Fibroblast of lung (primary cell): Measurements from ENCODE around the gene PDE6A. TPM values are rescaled to one million over a fixed set of nuclear protein-coding genes. Genes with fewer than 3 reads are reported as not detected.

Experiments used
- DNase-seq, 2 donors: peaks; one replicate each; pipeline versions ENCODE4 v3.0.0 to v3.0.0-alpha.2; 2010; ENCODE audit warnings: low read depth in 2 of 2
- H2AFZ ChIP-seq: 2 replicates; pipeline ENCODE4 v1.5.1; 2012; ENCODE audit warnings: low read length, control low read depth, inconsistent platforms
- H3K27ac ChIP-seq: 2 replicates; pipeline ENCODE4 v1.5.1; 2011; ENCODE audit warnings: low read length, control low read depth; ENCODE audit not compliant: insufficient read depth
- H3K27me3 ChIP-seq: 2 replicates; pipeline ENCODE4 v1.5.1; 2011; ENCODE audit warnings: mild to moderate bottlenecking, low read length; ENCODE audit not compliant: control insufficient read depth, insufficient read depth
- H3K36me3 ChIP-seq: 2 replicates; pipeline ENCODE4 v1.5.1; 2011; ENCODE audit warnings: low read length; ENCODE audit not compliant: control insufficient read depth, insufficient read depth
- H3K4me1 ChIP-seq: 2 replicates; pipeline ENCODE4 v1.5.1; 2011; ENCODE audit warnings: low read length; ENCODE audit not compliant: control insufficient read depth, insufficient read depth; ENCODE audit errors: extremely low read depth
- H3K4me2 ChIP-seq: 2 replicates; pipeline ENCODE4 v1.5.1; 2011; ENCODE audit warnings: low read length, control low read depth; ENCODE audit not compliant: insufficient read depth; ENCODE audit errors: extremely low read depth
- H3K4me3 ChIP-seq, 4 experiments: fragments of 200-600 bp in 1 of 4; sonication (generic) in 1 of 4; replicated peaks in 1 of 4; 2 replicates each; pipeline ENCODE4 v1.5.1; 2011 to 2016; ENCODE audit warnings: low read length in 4 of 4, low read depth in 3 of 4, mild to moderate bottlenecking in 3 of 4, control low read depth in 2 of 4, inconsistent platforms in 1 of 4, mixed read lengths in 1 of 4; ENCODE audit not compliant: insufficient read depth in 1 of 4; ENCODE audit errors: control extremely low read depth in 1 of 4
- H3K79me2 ChIP-seq: 2 replicates; pipeline ENCODE4 v1.5.1; 2012; ENCODE audit warnings: mild to moderate bottlenecking, low read length, inconsistent platforms; ENCODE audit not compliant: control insufficient read depth, insufficient read depth
- H3K9ac ChIP-seq: 2 replicates; pipeline ENCODE4 v1.5.1; 2011; ENCODE audit warnings: mild to moderate bottlenecking, low read length, control low read depth; ENCODE audit not compliant: insufficient read depth
- H3K9me3 ChIP-seq: 2 replicates; pipeline ENCODE4 v1.5.1; 2012; ENCODE audit warnings: low read depth, low read length; ENCODE audit not compliant: control insufficient read depth, insufficient read depth
- H4K20me1 ChIP-seq: 2 replicates; pipeline ENCODE4 v1.5.1; 2011; ENCODE audit warnings: low read length; ENCODE audit not compliant: control insufficient read depth, insufficient read depth; ENCODE audit errors: extremely low read depth
- EZH2 ChIP-seq: IDR thresholded peaks from 2 replicates; pipeline ENCODE4 v1.5.1; 2012; ENCODE audit warnings: low read length, control low read depth, mild to moderate bottlenecking; ENCODE audit errors: missing control alignments
- polyA plus RNA-seq, 2 donors: library from polyadenylated mRNA; depleted of rRNA in 1 of 2; stranded (reverse) in 1 of 2; unstranded in 1 of 2; fragments of >200 nt; gene quantifications; 2 replicates each; pipeline ENCODE4 v1.2.1, GENCODE V29; 2011 to 2012; ENCODE audit warnings: missing spikeins in 1 of 2
- total RNA-seq: library from RNA; depleted of rRNA; stranded (reverse); fragments of >200 nt; gene quantifications from 2 replicates; pipeline ENCODE4 v1.2.1, GENCODE V29; 2014
- TF ChIP-seq, protein P1 (sequence below), 2 donors: IDR thresholded peaks in 1 of 2; conservative IDR thresholded peaks in 1 of 2; 1 replicate in 1 of 2; 2 replicates in 1 of 2; pipeline ENCODE4 v1.5.1; 2011 to 2012; ENCODE audit warnings: low read length in 2 of 2, control low read depth in 1 of 2, inconsistent platforms in 1 of 2, low read depth in 1 of 2, mild to moderate bottlenecking in 1 of 2

Gene PDE6A
- total and polyA plus RNA-seq, 2 donors (not counting 1 experiment from before 2014, with no cell fraction given), result under 0.01 TPM; not detected in 1

DNA sequence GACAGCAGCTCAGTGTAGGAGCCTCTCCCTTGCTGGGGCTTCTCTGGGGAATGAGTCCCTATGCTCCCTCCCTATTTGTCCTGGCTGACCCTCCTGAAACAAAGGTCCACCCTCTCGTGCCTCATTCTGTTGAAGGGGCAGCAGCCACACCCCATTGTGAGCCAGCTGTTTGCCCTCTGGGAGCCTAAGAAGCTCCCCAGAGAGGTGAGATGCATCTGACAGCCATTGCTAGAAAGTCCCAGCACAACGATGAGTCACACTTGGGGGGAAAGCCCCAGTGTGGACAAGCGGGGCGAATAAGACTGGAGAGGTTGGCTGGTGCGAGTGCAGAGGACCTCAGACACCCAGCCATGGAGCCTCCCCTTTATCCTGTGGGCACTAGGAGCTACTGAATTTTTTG is 113.1 kb downstream of the PDE6A start:
- peak in 1 of 2 donors; percentile 29 for DNase-seq
- Histone ChIP-seq H3K4me1 (no peaks in the 10 kb centered on the region), H3K79me2 (no peaks in the 10 kb centered on the region), H3K36me3 (no peaks in the 10 kb centered on the region), H3K9me3 (no peaks in the 10 kb centered on the region), H2AFZ (no peak overlapping the region), H3K27me3 (no peaks in the 10 kb centered on the region), H3K9ac (no peak overlapping the region), H3K27ac (no peak overlapping the region), H4K20me1 (no peaks in the 10 kb centered on the region), H3K4me3 (no peak overlapping the region), H3K4me2 (no peak overlapping the region)
- TF ChIP-seq, protein P1, sequence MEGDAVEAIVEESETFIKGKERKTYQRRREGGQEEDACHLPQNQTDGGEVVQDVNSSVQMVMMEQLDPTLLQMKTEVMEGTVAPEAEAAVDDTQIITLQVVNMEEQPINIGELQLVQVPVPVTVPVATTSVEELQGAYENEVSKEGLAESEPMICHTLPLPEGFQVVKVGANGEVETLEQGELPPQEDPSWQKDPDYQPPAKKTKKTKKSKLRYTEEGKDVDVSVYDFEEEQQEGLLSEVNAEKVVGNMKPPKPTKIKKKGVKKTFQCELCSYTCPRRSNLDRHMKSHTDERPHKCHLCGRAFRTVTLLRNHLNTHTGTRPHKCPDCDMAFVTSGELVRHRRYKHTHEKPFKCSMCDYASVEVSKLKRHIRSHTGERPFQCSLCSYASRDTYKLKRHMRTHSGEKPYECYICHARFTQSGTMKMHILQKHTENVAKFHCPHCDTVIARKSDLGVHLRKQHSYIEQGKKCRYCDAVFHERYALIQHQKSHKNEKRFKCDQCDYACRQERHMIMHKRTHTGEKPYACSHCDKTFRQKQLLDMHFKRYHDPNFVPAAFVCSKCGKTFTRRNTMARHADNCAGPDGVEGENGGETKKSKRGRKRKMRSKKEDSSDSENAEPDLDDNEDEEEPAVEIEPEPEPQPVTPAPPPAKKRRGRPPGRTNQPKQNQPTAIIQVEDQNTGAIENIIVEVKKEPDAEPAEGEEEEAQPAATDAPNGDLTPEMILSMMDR (conservative IDR thresholded peaks at IDR 0.05 in 1 of 2, IDR thresholded peaks at IDR 0.05 in 1 of 2; ENCODE audit: low read depth in 1 of 2, low read length in 2 of 2), result no peak
- no peak for TF ChIP-seq EZH2

DNA sequence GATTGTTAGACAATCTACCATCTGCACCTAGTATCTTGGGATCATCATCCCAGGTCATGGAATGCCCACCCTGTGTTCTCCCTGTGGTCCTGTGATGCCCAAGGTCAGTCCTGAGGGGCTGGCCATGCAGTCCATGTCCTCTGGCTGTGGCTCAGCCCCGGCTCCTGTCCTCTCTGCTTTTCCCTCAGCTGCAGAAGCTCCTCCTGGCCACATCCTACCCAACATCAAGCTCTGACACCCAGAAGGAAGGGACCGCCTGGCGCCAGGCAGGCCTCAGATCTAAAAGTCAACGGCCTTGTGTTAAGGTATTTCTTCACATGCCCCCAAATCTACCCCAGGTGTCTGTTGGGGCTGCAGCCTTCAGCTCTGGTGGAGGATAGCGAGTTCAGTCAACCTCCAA is 114.0 kb downstream of the PDE6A start:
- H3K4me3 ChIP-seq, result no peak overlapping the region
- no peak overlapping the region for H3K4me2 ChIP-seq
- peaks cover 2% of the 10 kb centered on the region for H3K4me1 ChIP-seq
- H3K9me3 ChIP-seq, result no peaks in the 10 kb centered on the region
- H3K79me2 ChIP-seq, result no peaks in the 10 kb centered on the region
- H3K27me3 ChIP-seq, result no peaks in the 10 kb centered on the region
- no peak for DNase-seq
- H2AFZ ChIP-seq, result no peak overlapping the region
- H4K20me1 ChIP-seq, result no peaks in the 10 kb centered on the region
- H3K9ac ChIP-seq, result no peak overlapping the region
- TF ChIP-seq EZH2, result no peak
- TF ChIP-seq, protein P1 (conservative IDR thresholded peaks at IDR 0.05 in 1 of 2, IDR thresholded peaks at IDR 0.05 in 1 of 2; ENCODE audit: low read depth in 1 of 2, low read length in 2 of 2), result no peak
- H3K36me3 ChIP-seq, result no peaks in the 10 kb centered on the region
- no peak overlapping the region for H3K27ac ChIP-seq

DNA sequence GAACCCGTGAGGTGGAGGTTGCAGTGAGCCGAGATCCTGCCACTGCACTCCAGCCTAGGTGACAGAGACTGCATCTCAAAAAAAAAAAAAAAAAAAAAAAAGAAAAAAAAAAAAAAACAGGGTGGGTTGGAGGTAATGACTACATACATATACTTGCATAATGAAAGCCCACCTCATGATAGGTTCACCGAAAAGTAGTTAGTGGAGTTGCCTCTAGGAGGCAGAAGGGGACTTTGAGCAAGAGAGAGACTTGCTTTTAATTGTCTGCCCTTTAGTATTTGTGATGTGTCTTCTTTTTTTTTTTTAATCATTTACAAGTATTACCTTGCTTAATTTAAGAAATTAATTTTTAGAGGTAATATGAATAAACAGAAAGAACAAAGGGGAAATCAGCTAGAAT is 114.6 kb downstream of the PDE6A start:
- H3K4me2 ChIP-seq, result no peak overlapping the region
- no peaks in the 10 kb centered on the region for H3K79me2 ChIP-seq
- no peaks in the 10 kb centered on the region for H3K36me3 ChIP-seq
- peaks cover 2% of the 10 kb centered on the region for H3K4me1 ChIP-seq
- H3K4me3 ChIP-seq, result no peak overlapping the region
- DNase-seq, result no peak
- H4K20me1 ChIP-seq, result no peaks in the 10 kb centered on the region
- TF ChIP-seq EZH2, result no peak
- TF ChIP-seq, protein P1 (conservative IDR thresholded peaks at IDR 0.05 in 1 of 2, IDR thresholded peaks at IDR 0.05 in 1 of 2; ENCODE audit: low read depth in 1 of 2, low read length in 2 of 2), result peak in 1 of 2 donors; percentile 14
- no peak overlapping the region for H2AFZ ChIP-seq
- no peaks in the 10 kb centered on the region for H3K27me3 ChIP-seq
- H3K27ac ChIP-seq, result no peak overlapping the region
- H3K9me3 ChIP-seq, result no peaks in the 10 kb centered on the region
- H3K9ac ChIP-seq, result no peak overlapping the region
